OCI-M2 (cell line): ENCODE measurements around the gene CNNM3.

Experiments used
- DNase-seq: peaks from one replicate; lab custom pipeline; 2025; ENCODE audit not compliant: unreplicated experiment; lab: John Stamatoyannopoulos, UW

The CNNM3 gene

GRCh38 chr2:96838345-96839292 is 22.6 kb downstream of the CNNM3 start:
- no peak for DNase-seq

DNA sequence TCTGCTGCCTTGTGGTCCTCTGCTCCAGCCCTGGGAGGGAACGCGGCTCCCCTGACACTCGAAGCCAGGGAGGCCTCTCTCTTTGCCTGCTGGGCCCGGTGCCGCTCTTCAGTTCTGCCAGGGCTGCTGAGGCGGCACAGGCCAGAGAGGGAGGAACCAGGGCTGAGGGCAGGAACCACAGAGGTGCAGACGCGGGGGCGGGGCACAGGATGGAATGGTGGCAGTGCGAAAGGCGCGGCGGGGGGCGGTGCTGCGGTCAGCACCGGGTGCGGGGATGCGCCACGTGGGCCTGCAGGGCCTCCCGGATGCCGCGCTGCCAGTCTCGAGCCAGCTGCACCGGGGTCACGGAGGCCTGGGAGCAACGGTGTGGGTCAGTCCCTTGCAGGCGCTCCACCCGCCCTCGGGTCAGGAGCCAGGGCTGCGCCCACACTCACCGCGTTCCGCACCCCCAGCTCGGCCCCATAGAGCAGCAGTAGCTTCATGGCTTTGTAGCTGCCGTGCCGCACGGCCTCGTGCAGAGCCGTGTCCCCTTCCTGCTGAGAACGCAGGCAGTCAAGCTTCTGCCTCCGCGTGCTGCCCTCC is 23.3 kb downstream of the CNNM3 start:
- no peak for DNase-seq

- no peak for DNase-seq
These were observed 24.1 kb downstream of the CNNM3 start for GRCh38 chr2:96839875-96840850.

DNA sequence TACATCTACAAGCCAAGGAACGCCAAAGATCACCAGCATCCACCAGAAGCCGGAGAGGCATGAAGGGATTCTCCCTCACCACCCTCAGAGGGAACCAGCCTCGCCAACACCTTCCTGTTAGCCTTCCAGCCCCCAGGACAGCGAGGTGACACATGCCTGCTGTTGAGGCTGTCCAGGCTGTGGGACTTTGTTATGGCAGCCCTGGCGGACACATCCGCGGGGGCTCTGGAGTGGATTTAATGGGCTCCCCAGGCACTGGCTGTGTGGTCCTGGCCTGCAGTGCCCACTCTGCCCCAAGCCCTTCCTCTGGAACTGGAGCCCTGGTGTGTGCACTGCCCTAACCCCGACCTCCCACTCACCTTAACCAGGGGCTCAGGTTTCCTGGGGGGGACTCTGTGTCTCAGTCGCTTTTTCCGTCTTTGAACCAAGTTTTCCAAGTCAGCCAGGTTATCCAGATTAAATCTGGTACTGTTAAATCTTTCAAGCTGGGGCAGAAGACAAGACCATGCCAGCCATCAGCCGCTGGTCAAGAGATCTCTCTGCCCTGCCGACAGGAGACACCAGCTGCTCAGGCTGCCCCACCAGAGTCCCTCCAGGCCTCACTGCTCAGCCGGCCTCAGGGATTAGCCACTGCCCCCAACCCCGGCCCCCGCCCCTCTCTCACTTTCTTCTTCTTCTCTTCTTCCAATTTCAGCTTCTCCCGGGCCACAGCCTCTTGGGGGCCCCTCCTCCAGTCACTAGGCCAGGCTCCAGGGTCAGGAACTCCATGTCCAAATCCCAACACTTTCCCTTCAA is 25.8 kb downstream of the CNNM3 start:
- no peak for DNase-seq

DNA sequence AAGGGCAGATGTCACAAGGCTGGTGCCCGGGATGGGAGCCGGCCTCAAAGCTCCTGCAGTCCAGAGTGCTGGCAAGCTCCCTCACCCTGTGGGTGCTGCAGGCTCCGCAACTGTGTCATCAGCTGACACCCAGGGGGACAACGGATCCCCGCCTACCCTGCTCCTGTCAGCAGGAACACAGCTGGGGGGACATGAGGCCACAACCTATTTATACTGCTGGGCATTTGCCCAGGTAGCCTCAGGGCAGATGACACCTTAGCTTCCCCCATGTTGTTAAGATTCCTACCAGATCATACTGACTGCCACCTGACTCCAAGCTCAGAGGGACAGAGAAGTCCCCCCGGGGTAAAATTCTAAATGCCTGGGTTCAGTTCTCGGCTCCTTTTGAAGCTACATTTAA is 26.5 kb downstream of the CNNM3 start:
- no peak for DNase-seq

- no peak for DNase-seq
These were observed 27.6 kb downstream of the CNNM3 start, which contains the start of gene ANKRD23 for GRCh38 chr2:96843538-96844268. Gene ANKRD23, minus strand, starts transcription at chr2:96844021. Its CDS starts 29 bp downstream, at chr2:96843992.

DNA sequence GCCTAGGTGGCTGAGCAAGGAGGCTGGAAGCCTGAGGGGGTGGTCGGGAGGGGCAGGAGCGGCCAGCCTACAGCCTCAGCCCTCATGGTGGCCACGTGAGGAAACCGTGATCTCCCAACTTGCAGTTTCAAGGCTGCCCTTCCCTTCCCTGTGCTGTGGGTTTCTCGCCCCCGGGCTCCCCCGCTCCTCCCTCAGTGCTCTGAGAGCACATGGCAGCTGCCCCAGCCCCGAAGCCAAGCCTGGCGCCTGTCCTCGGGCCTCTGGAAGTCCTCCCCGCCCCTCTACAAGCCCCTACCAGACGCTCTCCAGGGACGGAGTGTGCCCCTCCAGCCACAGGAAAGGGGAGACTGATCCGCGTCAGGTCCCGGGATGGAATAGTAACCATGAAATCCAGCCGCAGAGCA is 28.3 kb downstream of the CNNM3 start:
- no peak for DNase-seq

GRCh38 chr2:96846825-96847224 is 30.8 kb downstream of the CNNM3 start:
- DNase-seq: no peak

- no peak for DNase-seq
These were observed 31.5 kb downstream of the CNNM3 start for GRCh38 chr2:96847586-96847985.

GRCh38 chr2:96848264-96848663 is 32.2 kb downstream of the CNNM3 start:
- DNase-seq: no peak

DNA sequence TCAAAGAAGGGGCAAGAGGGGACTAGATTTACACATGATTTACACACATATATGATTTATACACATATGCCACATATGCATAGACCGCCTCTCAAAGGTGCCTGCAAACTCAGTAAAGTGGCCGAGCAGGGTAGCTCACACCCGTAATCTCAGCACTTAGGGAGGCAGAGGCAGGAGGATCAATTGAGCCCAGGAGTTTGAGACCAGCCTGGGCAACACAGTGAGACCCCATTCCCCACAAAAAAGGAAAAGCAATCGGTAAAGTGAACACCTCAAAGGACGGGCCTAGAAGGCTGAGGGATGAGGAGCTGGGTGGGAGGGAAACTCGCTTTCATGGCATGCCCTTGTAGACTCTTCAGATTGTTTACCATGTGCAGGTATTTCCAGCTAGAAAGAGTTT is 36.6 kb downstream of the CNNM3 start:
- no peak for DNase-seq

DNA sequence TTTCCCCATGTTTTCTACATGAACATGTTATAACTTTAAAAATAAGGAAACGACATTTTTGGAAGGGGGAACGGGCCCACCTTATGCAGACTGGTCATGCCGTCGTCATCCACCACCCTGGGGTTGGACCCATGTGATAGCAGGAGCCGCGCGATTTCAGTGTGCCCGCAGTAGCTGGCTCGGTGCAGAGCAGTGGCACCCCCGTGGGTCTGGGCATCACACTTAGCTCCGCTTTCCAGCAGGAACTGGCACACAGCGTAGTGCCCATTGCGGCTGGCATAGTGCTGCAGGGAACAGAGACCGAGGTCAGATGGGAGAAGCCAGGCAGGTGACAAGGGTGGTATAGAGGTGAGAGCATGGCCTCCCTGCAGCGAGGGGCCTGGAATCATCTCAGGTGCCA is 37.3 kb downstream of the CNNM3 start:
- no peak for DNase-seq

DNA sequence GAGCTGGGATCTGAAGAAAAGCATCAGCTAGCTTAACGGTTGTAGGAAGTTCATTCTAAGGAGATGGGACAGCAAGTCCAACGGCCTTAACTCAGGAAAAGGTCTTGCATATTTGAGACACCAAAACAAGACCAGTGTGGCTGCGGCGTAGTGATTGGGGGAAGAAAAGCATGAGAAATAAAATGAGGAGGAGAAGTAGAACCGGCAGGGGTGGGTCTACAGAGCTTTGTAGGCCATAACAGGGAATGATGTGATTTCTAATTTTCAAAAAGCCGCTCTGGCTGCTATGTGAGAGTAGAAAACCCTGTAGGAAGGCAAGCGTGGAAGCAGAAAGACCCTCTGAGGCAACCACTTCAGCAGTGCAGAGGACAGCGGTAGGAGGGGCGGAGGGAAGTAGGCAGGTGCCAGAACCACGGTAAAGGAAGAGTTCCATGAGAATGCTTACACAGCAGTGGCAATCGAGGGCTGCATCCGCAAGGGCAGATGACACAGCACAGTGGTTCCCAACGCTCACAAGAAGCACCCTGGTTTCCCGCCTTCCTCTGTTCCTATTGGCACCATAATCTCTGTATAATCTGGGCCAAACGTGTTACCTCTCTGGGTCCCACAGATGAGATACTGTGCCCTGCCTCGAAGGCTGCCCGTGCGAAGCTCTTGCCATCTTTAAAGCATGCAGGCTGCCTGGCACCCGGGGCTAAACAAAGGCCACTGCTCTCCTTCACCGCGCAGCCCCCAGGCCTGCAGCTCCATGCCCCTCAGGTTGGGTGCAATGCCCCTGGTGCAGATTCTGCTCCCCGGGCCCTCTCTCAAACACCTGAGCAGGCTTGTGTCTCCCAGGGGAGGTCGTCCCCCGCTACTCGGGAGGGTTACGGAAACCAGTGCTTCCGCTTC is 41.0 kb downstream of the CNNM3 start:
- DNase-seq: no peak

- DNase-seq: peak; percentile 63
These were observed 41.8 kb downstream of the CNNM3 start, which contains the start of gene ANKRD39 for GRCh38 chr2:96857667-96858372. Gene ANKRD39, minus strand, starts transcription at chr2:96858016. Its CDS starts 29 bp downstream, at chr2:96857987.

- DNase-seq: no peak
These were observed 43.1 kb downstream of the CNNM3 start for GRCh38 chr2:96859099-96859649.

- no peak for DNase-seq
These were observed 43.6 kb downstream of the CNNM3 start for GRCh38 chr2:96859681-96860064.
